ENCODE results near the gene MTMR1. TPM values are rescaled to one million over a fixed set of nuclear protein-coding genes. Genes with fewer than 3 reads are reported as not detected.

Gene MTMR1
- total and polyA plus RNA-seq, 2 donors from 2014 or later = 6.2 to 24.5 TPM

- FAIRE-seq (no peak), DNase-seq (peak in 1 of 5 donors; percentile 64)
- TF ChIP-seq CTCF (IDR thresholded peaks at IDR 0.05; ENCODE audit: borderline replicate concordance, extremely low read depth, insufficient read depth) = no peak
- no peaks in the 10 kb centered on the region for H3K9me3 ChIP-seq (ENCODE audit: control insufficient read depth in 2 of 3, insufficient read depth in 1 of 3, low read length in 3 of 3)
- H3K27me3 ChIP-seq (ENCODE audit: control insufficient read depth, insufficient read depth, low read length) = no peaks in the 10 kb centered on the region
- no peaks in the 10 kb centered on the region for H3K36me3 ChIP-seq (ENCODE audit: control insufficient read depth in 2 of 3, insufficient read depth in 3 of 3, low read length in 3 of 3)
- H3K4me1 ChIP-seq (ENCODE audit: control insufficient read depth in 2 of 3, insufficient read depth in 2 of 3, low read depth in 1 of 3, low read length in 3 of 3) = no peaks in the 10 kb centered on the region
- intact Hi-C loops (cut with DNase I) = no loop called here
- no peak overlapping the region for H3K27ac ChIP-seq (ENCODE audit: low read depth in 2 of 2, low read length in 2 of 2)
- no peak overlapping the region for H3K9ac ChIP-seq (ENCODE audit: low read length in 3 of 3)
- H3K4me3 ChIP-seq (ENCODE audit: low read length in 3 of 3) = no peak overlapping the region
Observed at GRCh38 chrX:150767045-150767395, 73.8 kb downstream of the MTMR1 start.

DNA sequence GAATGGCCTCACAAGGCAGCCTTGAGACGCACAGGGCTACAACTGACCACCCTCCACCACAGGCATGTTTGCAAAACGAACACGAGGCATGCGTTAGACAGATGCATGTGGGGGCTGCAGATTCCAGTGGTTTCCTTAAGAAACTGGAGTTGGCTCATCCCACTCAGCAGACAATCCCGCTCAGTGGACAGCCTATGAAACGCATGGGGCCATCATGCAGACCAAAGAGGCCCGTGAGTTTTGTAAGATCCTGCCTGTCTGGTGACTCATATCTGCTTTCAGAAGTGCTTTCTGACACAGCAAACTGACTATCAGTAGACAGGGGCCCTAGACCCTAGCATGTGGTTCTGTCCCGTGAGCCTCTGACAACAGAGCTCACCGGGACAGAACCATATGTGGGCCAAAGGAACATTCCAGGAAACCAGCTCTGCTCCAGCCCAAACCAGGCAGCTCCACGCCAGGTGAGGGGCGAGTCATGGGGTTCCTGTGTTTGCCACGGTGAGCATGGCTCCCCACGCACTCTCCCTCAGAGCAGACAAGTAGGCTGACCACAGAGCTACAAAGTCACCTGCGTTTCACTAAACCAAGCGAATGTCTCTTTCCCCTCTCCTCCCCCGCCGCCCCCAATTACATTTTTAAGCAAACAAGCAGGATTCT, 74.4 kb downstream of the MTMR1 start:
- peak in 2 of 5 donors; percentile 7 to 48 for DNase-seq
- no peak overlapping the region for H3K27ac ChIP-seq (ENCODE audit: low read depth in 2 of 2, low read length in 2 of 2)
- no peak for TF ChIP-seq CTCF (IDR thresholded peaks at IDR 0.05; ENCODE audit: borderline replicate concordance, extremely low read depth, insufficient read depth)

DNA sequence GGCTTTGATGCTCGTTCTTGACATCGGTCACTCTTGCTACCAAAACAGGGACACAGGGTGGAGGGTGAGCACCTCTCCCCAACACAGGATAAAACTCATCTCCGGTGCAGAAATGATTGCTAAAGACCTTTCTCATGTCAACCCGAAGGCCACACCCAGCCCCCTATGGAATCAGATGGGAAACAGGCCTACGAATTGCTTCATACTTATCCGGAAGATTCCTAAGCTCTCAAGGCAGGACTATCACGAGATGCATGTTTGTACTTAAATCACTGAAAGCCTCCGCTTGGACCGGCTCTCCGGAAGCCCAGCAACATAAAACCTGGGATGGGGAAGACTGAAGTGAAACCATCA, 74.9 kb downstream of the MTMR1 start:
- TF ChIP-seq CTCF (IDR thresholded peaks at IDR 0.05; ENCODE audit: borderline replicate concordance, extremely low read depth, insufficient read depth) = no peak
- Histone ChIP-seq H3K9me3 (ENCODE audit: control insufficient read depth in 2 of 3, insufficient read depth in 1 of 3, low read length in 3 of 3) (no peaks in the 10 kb centered on the region), H3K27ac (ENCODE audit: low read depth in 2 of 2, low read length in 2 of 2) (no peak overlapping the region), H3K9ac (ENCODE audit: low read length in 3 of 3) (no peak overlapping the region), H3K27me3 (ENCODE audit: control insufficient read depth, insufficient read depth, low read length) (no peaks in the 10 kb centered on the region), H3K4me3 (ENCODE audit: low read length in 3 of 3) (no peak overlapping the region), H3K36me3 (ENCODE audit: control insufficient read depth in 2 of 3, insufficient read depth in 3 of 3, low read length in 3 of 3) (no peaks in the 10 kb centered on the region), H3K4me1 (ENCODE audit: control insufficient read depth in 2 of 3, insufficient read depth in 2 of 3, low read depth in 1 of 3, low read length in 3 of 3) (no peaks in the 10 kb centered on the region)
- DNase-seq (no peak), FAIRE-seq (no peak)
- intact Hi-C loops (cut with DNase I) = no loop called here

More for the DNA sequence above, 74.4 kb downstream of the MTMR1 start:
- no peaks in the 10 kb centered on the region for H3K36me3 ChIP-seq (ENCODE audit: control insufficient read depth in 2 of 3, insufficient read depth in 3 of 3, low read length in 3 of 3)
- no peak overlapping the region for H3K9ac ChIP-seq (ENCODE audit: low read length in 3 of 3)
- H3K9me3 ChIP-seq (ENCODE audit: control insufficient read depth in 2 of 3, insufficient read depth in 1 of 3, low read length in 3 of 3) = no peaks in the 10 kb centered on the region
- H3K27me3 ChIP-seq (ENCODE audit: control insufficient read depth, insufficient read depth, low read length) = no peaks in the 10 kb centered on the region
- no peaks in the 10 kb centered on the region for H3K4me1 ChIP-seq (ENCODE audit: control insufficient read depth in 2 of 3, insufficient read depth in 2 of 3, low read depth in 1 of 3, low read length in 3 of 3)
- no peak overlapping the region for H3K4me3 ChIP-seq (ENCODE audit: low read length in 3 of 3)
- no peak for FAIRE-seq
- intact Hi-C loops (cut with DNase I) = no loop called here
